Measurements from ENCODE around the gene PDZRN3.

GRCh38 chr3:73413619-73414018 lies 211.1 kb downstream of the PDZRN3 start:
- TF ChIP-seq CTCF (conservative IDR thresholded peaks at IDR 0.05) (no peak), ZFX (IDR thresholded peaks at IDR 0.05) (no peak)
